Muscle layer of colon (tissue), 2 donors: Measurements from ENCODE around the gene SWI5.
"Not testable (repeated sequence)": the region's sequence is repeated elsewhere in the genome, so short reads cannot be mapped to it uniquely, and the experiment has no call there.

Source experiments
- H3K27ac ChIP-seq: one replicate; pipeline ENCODE4 v1.7.0; 2013; ENCODE audit warnings: low read depth, mild to moderate bottlenecking, low read length, moderate library complexity
- H3K27me3 ChIP-seq, 2 donors: one replicate each; pipeline ENCODE4 v1.7.0; 2013; ENCODE audit warnings: low read length in 2 of 2, mild to moderate bottlenecking in 2 of 2; ENCODE audit not compliant: insufficient read depth in 2 of 2, control insufficient read depth in 1 of 2
- H3K36me3 ChIP-seq: one replicate; pipeline ENCODE4 v1.7.0; 2013; ENCODE audit warnings: mild to moderate bottlenecking, low read length; ENCODE audit not compliant: insufficient read depth
- H3K4me1 ChIP-seq: one replicate; pipeline ENCODE4 v1.7.0; 2013; ENCODE audit warnings: mild to moderate bottlenecking, low read length; ENCODE audit not compliant: insufficient read depth
- H3K4me3 ChIP-seq, 2 donors: one replicate each; pipeline ENCODE4 v1.7.0; 2013; ENCODE audit warnings: low read length in 2 of 2, low read depth in 1 of 2, mild to moderate bottlenecking in 1 of 2, moderate library complexity in 1 of 2
- H3K9ac ChIP-seq: one replicate; pipeline ENCODE4 v1.7.0; 2013; ENCODE audit warnings: low read length
- H3K9me3 ChIP-seq: one replicate; pipeline ENCODE4 v1.7.0; 2013; ENCODE audit warnings: mild to moderate bottlenecking, low read length
- donor health status: abdominal sarcoma.
- donor health status: Adenocarcinoma of cecum.

SWI5 gene

DNA sequence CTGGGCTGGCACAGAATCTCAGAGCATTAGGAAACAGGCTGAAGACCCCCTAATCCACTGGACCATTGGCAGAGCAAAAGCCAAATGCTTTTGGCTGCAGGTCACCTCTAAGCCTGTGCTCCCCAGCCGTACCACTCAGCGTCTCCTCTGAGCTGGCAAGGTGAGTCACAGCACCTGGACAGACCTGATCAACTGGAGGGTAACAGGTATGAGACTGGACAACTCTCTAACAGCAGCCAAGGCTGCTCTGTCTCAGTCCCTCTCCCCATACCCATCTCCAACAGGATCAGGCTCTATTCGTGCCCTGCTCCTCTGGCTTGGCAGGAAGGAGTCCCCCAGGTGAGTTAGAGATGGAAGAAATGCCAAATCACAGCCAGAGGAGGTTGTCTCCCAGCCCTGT lies 5.0 kb upstream of the SWI5 start:
- no peak overlapping the region for H3K27ac ChIP-seq
- H3K9me3 ChIP-seq, result no peaks in the 10 kb centered on the region
- H3K36me3 ChIP-seq, result peaks cover 56% of the 10 kb centered on the region
- H3K4me1 ChIP-seq, result peaks cover 14% of the 10 kb centered on the region
- H3K9ac ChIP-seq, result no peak overlapping the region
- no peak overlapping the region for H3K4me3 ChIP-seq
- no peaks in the 10 kb centered on the region for H3K27me3 ChIP-seq

DNA sequence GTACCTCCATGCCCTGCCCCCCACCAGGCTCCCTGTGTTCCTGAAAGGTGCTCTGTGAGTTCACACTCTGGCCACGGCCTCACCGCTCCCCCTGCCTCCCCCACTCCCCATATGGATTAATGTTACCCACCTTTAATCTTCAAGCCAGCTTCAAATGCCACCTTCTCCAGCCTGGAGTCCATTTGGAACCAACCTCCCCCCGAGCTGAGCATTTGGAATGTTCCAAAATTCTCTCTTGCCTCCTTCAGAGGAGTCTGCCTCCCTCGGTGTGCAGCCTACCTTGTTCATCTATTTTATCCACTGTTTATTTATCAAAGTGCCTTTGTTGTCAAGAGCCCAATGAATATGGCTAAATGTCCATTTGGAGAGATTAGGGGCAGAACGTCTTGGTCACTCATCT lies 4.6 kb upstream of the SWI5 start:
- peaks cover 15% of the 10 kb centered on the region for H3K4me1 ChIP-seq
- no peak overlapping the region for H3K27ac ChIP-seq
- no peaks in the 10 kb centered on the region for H3K27me3 ChIP-seq
- H3K4me3 ChIP-seq, result no peak overlapping the region
- H3K9me3 ChIP-seq, result no peaks in the 10 kb centered on the region
- H3K36me3 ChIP-seq, result peaks cover 52% of the 10 kb centered on the region
- H3K9ac ChIP-seq, result no peak overlapping the region

DNA sequence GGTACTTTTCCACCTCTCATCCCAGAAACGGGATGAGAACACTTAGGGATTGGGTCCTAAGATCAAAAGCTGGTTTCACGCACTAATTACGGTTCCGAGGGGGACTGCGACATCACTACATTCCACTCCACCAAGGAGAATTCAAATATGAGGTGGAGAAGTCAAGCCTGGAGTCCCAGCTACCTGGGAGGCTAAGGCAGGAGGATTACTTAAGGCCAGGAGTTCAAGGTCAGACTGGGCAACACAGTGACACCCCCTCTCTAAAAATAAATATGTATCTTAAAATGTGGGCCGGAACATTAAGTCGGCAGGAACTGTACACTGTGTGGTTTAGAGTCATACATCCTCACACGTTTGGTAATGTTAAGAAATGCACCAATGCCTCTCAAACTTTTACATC lies 1.8 kb upstream of the SWI5 start:
- peak overlapping the region in 1 of 2 donors; percentile 98 for H3K4me3 ChIP-seq
- H3K9ac ChIP-seq, result no peak overlapping the region
- peaks cover 26% of the 10 kb centered on the region for H3K4me1 ChIP-seq
- H3K9me3 ChIP-seq, result no peaks in the 10 kb centered on the region
- no peaks in the 10 kb centered on the region for H3K27me3 ChIP-seq
- H3K36me3 ChIP-seq, result peaks cover 27% of the 10 kb centered on the region
- no peak overlapping the region for H3K27ac ChIP-seq

DNA sequence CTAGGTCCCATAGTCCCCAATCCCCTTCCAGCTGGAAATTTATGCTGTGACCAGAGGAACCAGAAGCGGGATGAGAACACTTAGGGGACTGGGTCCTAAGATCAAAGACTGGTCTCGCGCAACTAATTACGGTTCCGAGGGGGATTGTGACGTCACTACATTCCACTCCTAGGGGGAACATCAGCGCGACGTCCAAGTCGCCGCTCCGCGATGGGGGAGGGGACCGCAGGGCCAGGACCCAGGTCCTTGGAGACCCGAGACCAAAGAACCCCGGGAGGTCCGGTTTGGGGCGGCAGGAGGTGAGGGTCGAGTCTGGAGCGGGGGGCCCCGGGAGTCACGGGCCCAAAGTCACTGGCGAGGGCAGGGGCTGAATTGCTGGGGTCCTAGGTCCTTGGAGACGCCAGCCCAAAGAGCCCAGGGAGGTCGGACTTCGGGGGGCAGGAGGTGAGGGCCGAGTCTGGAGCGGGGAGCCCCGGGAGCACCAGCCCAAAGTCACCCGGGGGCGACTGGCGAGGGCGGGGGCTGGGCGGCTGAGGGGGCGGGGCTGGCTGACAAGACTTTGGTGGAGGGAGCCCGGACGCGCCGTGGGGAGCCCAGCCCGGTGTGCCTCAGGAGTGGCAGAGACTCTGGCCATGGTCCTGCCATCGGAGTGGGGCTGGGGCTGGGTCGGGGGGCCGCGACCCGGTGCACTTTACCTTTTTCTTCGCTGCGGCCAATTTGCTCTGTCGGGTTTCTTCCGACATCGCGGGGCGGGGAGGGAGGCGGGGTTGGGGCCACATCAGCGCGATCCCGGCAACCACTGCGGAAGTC lies 673 bp upstream of the SWI5 start, which contains the start of gene GOLGA2:
Gene GOLGA2 (minus strand): TSS at position 810 of the 810 bp plus-strand sequence. CDS start 31 bp downstream, at position 779.
- H3K9me3 ChIP-seq, result no peaks in the 10 kb centered on the region
- peak within 1 kb of the TSS; percentile 71 to 98 for H3K4me3 ChIP-seq
- peaks cover 27% of the 10 kb centered on the region for H3K36me3 ChIP-seq
- no peaks in the 10 kb centered on the region for H3K27me3 ChIP-seq
- peak within 1 kb of the TSS; percentile 99 for H3K27ac ChIP-seq
- H3K9ac ChIP-seq, result peak within 1 kb of the TSS; percentile 87
- H3K4me1 ChIP-seq, result peaks cover 26% of the 10 kb centered on the region

DNA sequence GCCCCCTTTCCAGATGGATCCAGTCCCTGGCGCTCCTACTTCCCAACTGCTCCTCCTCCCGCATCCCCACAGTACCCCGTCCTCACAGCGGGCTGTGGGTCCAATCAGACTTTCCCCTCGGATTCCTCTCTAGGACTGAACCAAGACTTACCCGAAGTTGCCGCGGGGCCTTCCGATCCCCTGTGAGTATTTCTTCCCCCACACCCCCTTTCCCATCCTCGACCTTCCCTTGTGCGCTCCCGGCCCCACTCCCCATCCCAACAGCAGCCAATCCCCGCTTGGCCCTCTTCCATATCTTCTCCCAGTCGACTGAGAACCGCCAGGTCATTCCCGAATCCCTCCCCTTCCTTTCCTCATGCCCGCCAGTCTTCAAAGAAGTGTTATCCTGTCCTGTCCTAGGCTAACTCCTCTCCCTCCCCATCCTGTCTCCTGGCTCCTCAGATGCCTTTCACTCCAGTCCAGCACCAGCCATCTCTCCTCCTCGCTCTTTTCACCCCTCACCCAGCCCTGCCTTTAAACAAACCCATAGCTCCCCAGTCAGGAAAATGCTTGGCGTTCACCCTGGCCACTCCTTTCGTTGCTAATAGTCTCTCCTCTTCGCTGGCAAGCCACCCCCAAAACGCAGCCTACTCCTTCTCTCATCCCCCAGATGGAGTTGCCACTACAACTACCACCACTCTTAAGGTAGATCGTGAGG lies 646 bp downstream of the SWI5 start:
- Histone ChIP-seq H3K36me3 (peaks cover 16% of the 10 kb centered on the region), H3K4me3 (peak overlapping the region; percentile 71 to 98), H3K27me3 (no peaks in the 10 kb centered on the region), H3K4me1 (peaks cover 26% of the 10 kb centered on the region), H3K27ac (peak overlapping the region; percentile 99), H3K9me3 (no peaks in the 10 kb centered on the region), H3K9ac (peak overlapping the region; percentile 87)

DNA sequence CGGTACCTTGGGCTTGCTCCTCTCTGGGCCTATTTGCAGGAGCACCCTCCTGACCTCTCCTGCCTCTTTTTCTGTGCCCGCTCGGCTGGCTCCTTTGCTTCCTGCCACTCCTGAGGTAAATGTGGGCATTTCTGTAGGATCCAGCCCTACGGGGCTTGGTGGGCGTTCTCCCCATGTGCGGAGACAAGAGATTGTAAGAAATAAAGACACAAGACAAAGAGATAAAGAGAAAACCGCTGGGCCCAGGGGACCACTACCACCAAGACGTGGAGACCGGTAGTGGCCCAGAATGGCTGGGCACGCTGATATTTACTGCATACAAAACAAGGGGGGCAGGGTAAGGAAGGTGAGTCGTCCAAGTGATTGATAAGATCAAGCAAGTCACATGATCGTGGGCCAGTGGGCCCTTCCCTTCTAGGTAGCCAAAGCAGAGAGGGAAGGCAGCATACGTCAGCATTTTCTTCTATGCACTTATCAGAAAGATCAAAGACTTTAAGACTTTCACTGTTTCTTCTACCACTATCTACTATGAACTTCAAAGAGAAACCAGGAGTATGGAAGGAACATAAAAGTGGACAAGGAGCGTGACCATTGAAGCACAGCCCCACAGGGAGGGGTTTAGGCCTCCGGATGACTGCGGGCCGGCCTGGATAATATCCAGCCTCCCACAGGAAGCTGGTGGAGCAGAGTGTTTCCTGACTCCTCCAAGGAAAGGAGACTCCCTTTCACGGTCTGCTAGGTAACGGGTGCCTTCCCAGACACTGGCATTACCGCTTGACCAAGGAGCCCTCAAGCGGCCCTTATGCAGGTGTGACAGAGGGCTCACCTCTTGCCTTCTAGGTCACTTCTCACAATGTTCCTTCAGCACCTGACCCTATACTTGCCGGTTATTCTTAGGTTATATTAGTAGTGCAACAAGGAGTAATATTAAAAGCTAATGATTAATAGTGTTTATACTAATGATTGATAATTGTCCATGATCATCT lies 3.3 kb downstream of the SWI5 start:
- not testable (repeated sequence) for H3K27ac ChIP-seq, H3K36me3 ChIP-seq, H3K9me3 ChIP-seq, H3K4me3 ChIP-seq, H3K9ac ChIP-seq, H3K27me3 ChIP-seq
- peaks cover 20% of the 10 kb centered on the region for H3K4me1 ChIP-seq

DNA sequence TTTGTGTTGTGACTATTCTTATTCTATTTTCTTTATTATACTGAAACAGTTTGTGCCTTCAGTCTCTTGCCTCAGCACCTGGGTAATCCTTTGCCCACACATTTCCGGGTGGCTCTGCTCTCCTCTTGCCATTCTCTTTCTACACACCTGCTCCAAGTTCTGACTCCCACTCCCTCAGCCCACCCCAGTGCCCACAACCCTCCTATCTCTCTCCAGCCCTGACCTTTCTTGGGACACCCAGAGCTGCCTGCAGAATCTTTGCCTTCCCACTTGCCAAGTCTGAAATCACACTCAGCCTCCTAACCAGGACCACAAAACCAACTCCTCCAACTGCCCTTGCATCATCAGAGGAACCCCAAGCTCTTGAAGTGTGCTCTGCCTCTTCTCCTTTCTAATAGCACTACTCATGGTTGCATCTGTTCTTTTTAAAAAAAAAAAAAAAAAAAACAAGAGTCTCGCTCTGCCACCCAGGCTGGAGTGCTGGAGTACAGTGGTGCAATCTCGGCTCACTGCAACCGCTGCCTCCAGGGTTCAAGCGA lies 4.1 kb downstream of the SWI5 start:
- H3K27ac ChIP-seq, result no peak overlapping the region
- H3K9me3 ChIP-seq, result no peaks in the 10 kb centered on the region
- no peaks in the 10 kb centered on the region for H3K36me3 ChIP-seq
- H3K4me1 ChIP-seq, result peaks cover 13% of the 10 kb centered on the region
- H3K27me3 ChIP-seq, result no peaks in the 10 kb centered on the region
- H3K4me3 ChIP-seq, result no peak overlapping the region
- no peak overlapping the region for H3K9ac ChIP-seq

DNA sequence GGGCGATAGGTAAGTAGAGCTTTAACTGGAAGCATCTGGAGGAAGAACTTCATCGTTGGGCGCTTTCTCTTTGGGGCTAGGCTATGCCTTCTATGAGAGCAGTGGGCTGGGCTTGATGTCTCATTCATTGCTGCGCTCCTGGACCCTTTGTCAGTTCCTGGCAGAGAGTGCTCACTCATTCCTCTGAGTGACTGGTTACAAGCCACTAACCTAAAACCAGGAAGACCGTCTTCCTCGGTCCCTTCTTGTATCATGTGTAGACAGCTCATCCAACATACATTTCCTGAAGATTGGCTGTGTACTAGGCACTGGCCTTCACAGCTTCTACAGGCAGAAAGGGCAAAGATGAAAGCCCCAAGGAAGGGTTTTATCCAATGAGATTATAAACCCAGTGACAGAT lies 6.4 kb downstream of the SWI5 start:
- Histone ChIP-seq H3K4me3 (no peak overlapping the region), H3K9ac (no peak overlapping the region), H3K4me1 (peaks cover 2% of the 10 kb centered on the region), H3K36me3 (peaks cover 11% of the 10 kb centered on the region), H3K9me3 (no peaks in the 10 kb centered on the region), H3K27ac (no peak overlapping the region), H3K27me3 (no peaks in the 10 kb centered on the region)

DNA sequence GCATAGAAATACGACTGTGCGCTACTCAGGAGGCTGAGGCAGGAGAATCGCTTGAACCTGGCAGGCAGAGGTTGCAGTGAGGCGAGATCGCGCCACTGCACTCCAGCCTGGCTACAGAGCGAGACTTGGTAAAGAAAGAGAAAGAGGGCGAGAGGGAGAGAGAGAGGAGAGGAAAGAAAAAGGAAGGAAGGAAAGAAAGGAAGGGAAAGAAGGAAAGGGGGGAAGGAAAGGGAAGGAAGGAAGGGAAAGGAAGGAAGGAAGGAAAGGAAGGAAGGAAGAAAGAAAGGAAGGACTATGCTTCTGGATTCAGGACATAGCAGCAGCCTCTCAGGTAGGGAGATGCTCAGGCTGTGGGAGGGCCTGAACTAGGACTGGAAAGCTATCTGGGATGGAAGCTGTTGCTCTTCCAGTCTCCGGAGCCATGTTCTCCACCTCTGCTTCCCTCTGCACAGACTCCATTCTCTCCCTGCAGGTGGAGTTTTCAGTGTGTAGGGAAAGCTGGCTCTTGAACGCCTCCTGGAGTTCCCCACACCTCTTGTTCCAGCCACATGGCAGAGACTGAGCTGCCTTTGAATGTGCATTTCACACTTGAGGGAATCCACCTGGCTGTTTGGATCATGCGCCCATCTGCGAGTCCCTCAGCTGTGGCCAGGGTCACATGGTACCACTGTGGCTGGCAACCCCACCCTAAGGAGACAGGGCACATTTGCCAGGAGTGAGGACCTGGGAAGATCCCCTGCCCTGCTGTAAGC lies 9.1 kb downstream of the SWI5 start:
- Histone ChIP-seq H3K4me1 (no peaks in the 10 kb centered on the region), H3K9me3 (no peaks in the 10 kb centered on the region), H3K27ac (no peak overlapping the region), H3K4me3 (no peak overlapping the region), H3K27me3 (no peaks in the 10 kb centered on the region), H3K9ac (no peak overlapping the region), H3K36me3 (peaks cover 21% of the 10 kb centered on the region)

DNA sequence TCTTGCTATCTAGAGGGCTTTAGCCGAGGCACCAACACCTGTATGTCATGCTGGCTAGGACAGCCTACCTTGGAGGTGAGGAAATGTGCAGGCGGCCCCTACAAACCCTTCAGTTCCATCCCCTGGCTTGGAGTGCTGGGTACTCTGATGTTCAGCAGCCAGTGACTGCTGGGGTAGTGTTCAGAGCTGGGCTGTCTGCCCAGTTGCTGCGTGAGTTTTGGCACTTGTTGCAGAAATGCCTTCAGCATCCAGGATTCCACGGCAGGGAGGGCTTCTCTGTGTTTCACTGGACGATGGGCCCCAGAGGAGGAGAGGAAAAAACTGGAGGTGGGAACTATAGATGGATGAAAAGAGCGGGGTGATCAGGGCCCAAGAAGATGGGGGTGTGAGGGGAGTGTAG lies 10.4 kb downstream of the SWI5 start:
- Histone ChIP-seq H3K27ac (no peak overlapping the region), H3K27me3 (no peaks in the 10 kb centered on the region), H3K9me3 (no peaks in the 10 kb centered on the region), H3K36me3 (peaks cover 21% of the 10 kb centered on the region), H3K9ac (no peak overlapping the region), H3K4me1 (no peaks in the 10 kb centered on the region), H3K4me3 (no peak overlapping the region)
